SU-DHL-6 (cell line): ENCODE data around the gene CCDC141.
"Not testable (repeated sequence)": the region's sequence is repeated elsewhere in the genome, so short reads cannot be mapped to it uniquely, and the experiment has no call there.

Experiments used
- H2AFZ ChIP-seq: fragments of 200-600 bp; sonication (generic); 2 replicates; pipeline ENCODE4 v1.6.1; 2014; ENCODE audit warnings: low read depth, mild to moderate bottlenecking, moderate library complexity, mixed read lengths, antibody characterized with exemption, low read length; ENCODE audit not compliant: severe bottlenecking
- H3F3A ChIP-seq: fragments of 200-600 bp; shearing (Covaris generic); 2 replicates; pipeline ENCODE4 v1.6.0; 2016; ENCODE audit warnings: antibody characterized with exemption, mild to moderate bottlenecking; ENCODE audit not compliant: insufficient read depth
- H3K27ac ChIP-seq: fragments of 200-600 bp; sonication (generic); 2 replicates; pipeline ENCODE4 v1.5.1; 2016; ENCODE audit warnings: low read depth, mild to moderate bottlenecking, low read length, moderate library complexity, mixed read lengths
- H3K27me3 ChIP-seq: fragments of 200-600 bp; sonication (generic), shearing (Covaris generic); 2 replicates; pipeline ENCODE4 v1.6.0; 2014; ENCODE audit warnings: mild to moderate bottlenecking, low read length
- H3K36me3 ChIP-seq: fragments of 200-600 bp; sonication (generic); 2 replicates; pipeline ENCODE4 v1.6.1; 2014; ENCODE audit warnings: mild to moderate bottlenecking, low read length, mixed read lengths
- H3K4me2 ChIP-seq: fragments of 300-600, 200-600 bp; shearing (Covaris generic), sonication (generic); 2 replicates; pipeline ENCODE4 v1.6.0; 2014; ENCODE audit warnings: low read length, low read depth, mild to moderate bottlenecking; ENCODE audit not compliant: poor library complexity, severe bottlenecking
- H3K4me3 ChIP-seq: fragments of 200-600 bp; sonication (generic); 2 replicates; pipeline ENCODE4 v1.5.1; 2014; ENCODE audit warnings: antibody characterized with exemption, low read length, mild to moderate bottlenecking, mixed read lengths; ENCODE audit not compliant: insufficient read depth, poor library complexity, severe bottlenecking
- H3K79me2 ChIP-seq: fragments of 200-600 bp; sonication (generic); 2 replicates; pipeline ENCODE4 v1.6.1; 2014; ENCODE audit warnings: mild to moderate bottlenecking, low read length, moderate library complexity; ENCODE audit not compliant: insufficient read depth
- H3K9ac ChIP-seq: fragments of 200-600 bp; sonication (generic); 2 replicates; pipeline ENCODE4 v1.7.0; 2014; ENCODE audit warnings: mild to moderate bottlenecking, low read length
- H3K9me2 ChIP-seq: fragments of 200-600 bp; sonication (generic); replicated peaks from 2 replicates; pipeline ENCODE4 v1.6.1; 2014; ENCODE audit warnings: low read length; ENCODE audit not compliant: insufficient read depth
- H3K9me3 ChIP-seq: fragments of 200-600 bp; sonication (generic); 2 replicates; pipeline ENCODE4 v1.6.1; 2014; ENCODE audit warnings: low read length, mixed read lengths; ENCODE audit not compliant: insufficient read depth
- H4K20me1 ChIP-seq: fragments of 200-600 bp; sonication (generic); 2 replicates; pipeline ENCODE4 v1.6.1; 2014; ENCODE audit warnings: low read depth, mild to moderate bottlenecking, antibody characterized with exemption, low read length, moderate library complexity, mixed read lengths
- CTCF ChIP-seq: fragments of 200-600 bp; sonication (generic); IDR thresholded peaks from one replicate; pipeline ENCODE4 v1.5.1; 2017; ENCODE audit warnings: antibody characterized with exemption, mild to moderate bottlenecking, low read length, moderate library complexity; ENCODE audit not compliant: insufficient read depth, poor library complexity, severe bottlenecking
- EZH2phosphoT487 ChIP-seq: fragments of 200-600 bp; sonication (generic), shearing (Covaris generic); conservative IDR thresholded peaks from 2 replicates; pipeline ENCODE4 v1.6.1; 2018; ENCODE audit warnings: mild to moderate bottlenecking, antibody characterized with exemption, low read length, moderate library complexity, mixed read lengths

Gene CCDC141

GRCh38 chr2:179057737-179058136, 7.8 kb upstream of the CCDC141 start:
- TF ChIP-seq CTCF (no peak), EZH2phosphoT487 (no peak)
- Histone ChIP-seq H3K9me3 (no peaks in the 10 kb centered on the region), H4K20me1 (no peaks in the 10 kb centered on the region), H3K4me2 (no peak overlapping the region), H3K4me3 (no peak overlapping the region), H3K36me3 (no peaks in the 10 kb centered on the region), H3K9ac (no peak overlapping the region), H3F3A (peaks cover 6% of the 10 kb centered on the region; the same call in 1 of the 2 replicates), H3K79me2 (no peaks in the 10 kb centered on the region), H3K27me3 (no peaks in the 10 kb centered on the region), H3K27ac (no peak overlapping the region), H2AFZ (no peak overlapping the region), H3K9me2 (no peaks in the 10 kb centered on the region)

GRCh38 chr2:179053568-179053967, 3.6 kb upstream of the CCDC141 start:
- not testable (repeated sequence) for H3K79me2 ChIP-seq, H3K27me3 ChIP-seq, H3K4me3 ChIP-seq, H2AFZ ChIP-seq, H3F3A ChIP-seq, H3K27ac ChIP-seq, H4K20me1 ChIP-seq, H3K9me2 ChIP-seq, H3K9me3 ChIP-seq, H3K4me2 ChIP-seq, H3K9ac ChIP-seq, H3K36me3 ChIP-seq

- H3K9ac ChIP-seq, result no peak overlapping the region
- no peaks in the 10 kb centered on the region for H3K27me3 ChIP-seq
- no peak overlapping the region for H3K27ac ChIP-seq
- no peaks in the 10 kb centered on the region for H3K9me3 ChIP-seq
- no peak overlapping the region for H2AFZ ChIP-seq
- H4K20me1 ChIP-seq, result no peaks in the 10 kb centered on the region
- H3K36me3 ChIP-seq, result no peaks in the 10 kb centered on the region
- no peak overlapping the region for H3K4me3 ChIP-seq
- no peak overlapping the region for H3K4me2 ChIP-seq
- no peaks in the 10 kb centered on the region for H3K9me2 ChIP-seq
- no peaks in the 10 kb centered on the region for H3F3A ChIP-seq
- no peaks in the 10 kb centered on the region for H3K79me2 ChIP-seq
- no peak for TF ChIP-seq EZH2phosphoT487
- no peak for TF ChIP-seq CTCF
Observed at GRCh38 chr2:179051250-179051649, 1.3 kb upstream of the CCDC141 start.

GRCh38 chr2:179050755-179051154, 818 bp upstream of the CCDC141 start:
- Histone ChIP-seq H3K9me2 (no peaks in the 10 kb centered on the region), H3K27ac (no peak overlapping the region), H3K4me3 (no peak overlapping the region), H3K9me3 (no peaks in the 10 kb centered on the region), H4K20me1 (no peaks in the 10 kb centered on the region), H3K9ac (no peak overlapping the region), H3K79me2 (no peaks in the 10 kb centered on the region), H3F3A (no peaks in the 10 kb centered on the region), H3K4me2 (no peak overlapping the region), H2AFZ (no peak overlapping the region), H3K27me3 (no peaks in the 10 kb centered on the region), H3K36me3 (no peaks in the 10 kb centered on the region)
- TF ChIP-seq EZH2phosphoT487, result no peak
- no peak for TF ChIP-seq CTCF
